ENCODE measurements around the gene LRRC2. TPM values are rescaled to one million over a fixed set of nuclear protein-coding genes. Genes with fewer than 3 reads are reported as not detected.

LRRC2 gene
- total RNA-seq, 6 experiments from 2014 or later: 0.19 to 0.56 (median 0.37) TPM

DNA sequence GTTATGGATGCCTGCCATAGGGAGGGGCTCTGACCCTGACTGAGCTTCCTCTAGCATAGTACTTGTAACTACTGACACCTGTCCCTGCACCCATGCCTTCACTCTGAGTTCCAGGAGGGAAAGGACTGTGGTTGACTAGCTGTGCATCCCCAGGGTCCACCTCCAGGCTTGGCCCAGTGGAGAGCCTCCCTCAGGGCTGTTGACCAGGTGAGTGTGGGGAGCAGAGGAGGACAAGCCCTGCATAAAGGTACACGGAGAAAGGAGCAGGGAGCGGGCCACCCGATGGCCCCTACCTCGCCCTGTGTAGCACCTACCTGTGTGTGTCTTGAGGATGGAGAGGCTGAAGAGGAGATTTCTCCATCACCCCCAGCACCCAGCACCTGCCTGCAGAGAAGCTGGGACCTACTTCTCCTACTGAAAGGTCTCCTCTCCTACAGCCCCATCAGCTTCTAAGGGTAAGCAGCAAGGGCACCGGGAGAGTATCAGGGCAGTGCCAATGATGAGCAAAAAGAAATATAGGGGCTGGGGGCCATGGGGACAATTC, 94.7 kb downstream of the LRRC2 start:
- H3K36me3 Mint-ChIP-seq (ENCODE audit: low read depth): peaks cover 11% of the 10 kb centered on the region
- no peaks in the 10 kb centered on the region for H3K4me1 Mint-ChIP-seq (ENCODE audit: low read depth)
- no peak for DNase-seq
- H3K9me3 Mint-ChIP-seq: peaks cover 17% of the 10 kb centered on the region; the same call in 1 of the 2 replicates
- H3K4me3 Mint-ChIP-seq: no peak overlapping the region
- peaks cover 52% of the 10 kb centered on the region for H3K27me3 Mint-ChIP-seq (ENCODE audit: insufficient read depth)
- H3K27ac Mint-ChIP-seq: no peak overlapping the region
- TF ChIP-seq, protein P1, sequence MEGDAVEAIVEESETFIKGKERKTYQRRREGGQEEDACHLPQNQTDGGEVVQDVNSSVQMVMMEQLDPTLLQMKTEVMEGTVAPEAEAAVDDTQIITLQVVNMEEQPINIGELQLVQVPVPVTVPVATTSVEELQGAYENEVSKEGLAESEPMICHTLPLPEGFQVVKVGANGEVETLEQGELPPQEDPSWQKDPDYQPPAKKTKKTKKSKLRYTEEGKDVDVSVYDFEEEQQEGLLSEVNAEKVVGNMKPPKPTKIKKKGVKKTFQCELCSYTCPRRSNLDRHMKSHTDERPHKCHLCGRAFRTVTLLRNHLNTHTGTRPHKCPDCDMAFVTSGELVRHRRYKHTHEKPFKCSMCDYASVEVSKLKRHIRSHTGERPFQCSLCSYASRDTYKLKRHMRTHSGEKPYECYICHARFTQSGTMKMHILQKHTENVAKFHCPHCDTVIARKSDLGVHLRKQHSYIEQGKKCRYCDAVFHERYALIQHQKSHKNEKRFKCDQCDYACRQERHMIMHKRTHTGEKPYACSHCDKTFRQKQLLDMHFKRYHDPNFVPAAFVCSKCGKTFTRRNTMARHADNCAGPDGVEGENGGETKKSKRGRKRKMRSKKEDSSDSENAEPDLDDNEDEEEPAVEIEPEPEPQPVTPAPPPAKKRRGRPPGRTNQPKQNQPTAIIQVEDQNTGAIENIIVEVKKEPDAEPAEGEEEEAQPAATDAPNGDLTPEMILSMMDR (IDR thresholded peaks at IDR 0.05): no peak

DNA sequence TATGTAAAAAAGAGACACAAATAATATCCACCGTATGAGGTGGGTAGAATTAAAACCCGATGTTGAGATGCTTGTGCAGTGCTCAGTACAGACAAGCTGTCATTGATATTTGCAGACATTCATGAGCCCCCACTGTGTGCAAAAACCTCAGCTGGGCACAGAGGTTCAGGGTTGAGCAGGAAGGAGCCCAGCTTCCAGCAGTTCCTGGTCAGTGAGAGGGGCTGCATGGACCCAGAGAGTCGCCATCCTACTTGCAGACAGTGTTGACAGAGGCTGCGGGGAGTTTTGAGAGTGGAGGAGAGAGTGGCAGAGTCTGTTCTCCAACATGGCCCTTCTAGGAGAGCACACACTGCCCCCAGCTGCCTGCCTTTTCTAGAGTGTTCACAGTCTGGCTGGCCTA, 95.3 kb downstream of the LRRC2 start:
- no peak for DNase-seq
- H3K27me3 Mint-ChIP-seq (ENCODE audit: insufficient read depth): peaks cover 52% of the 10 kb centered on the region
- no peaks in the 10 kb centered on the region for H3K4me1 Mint-ChIP-seq (ENCODE audit: low read depth)
- peaks cover 11% of the 10 kb centered on the region for H3K36me3 Mint-ChIP-seq (ENCODE audit: low read depth)
- no peak overlapping the region for H3K27ac Mint-ChIP-seq
- no peak overlapping the region for H3K4me3 Mint-ChIP-seq
- H3K9me3 Mint-ChIP-seq: peaks cover 17% of the 10 kb centered on the region; the same call in 1 of the 2 replicates
- TF ChIP-seq, protein P1 (IDR thresholded peaks at IDR 0.05): no peak

DNA sequence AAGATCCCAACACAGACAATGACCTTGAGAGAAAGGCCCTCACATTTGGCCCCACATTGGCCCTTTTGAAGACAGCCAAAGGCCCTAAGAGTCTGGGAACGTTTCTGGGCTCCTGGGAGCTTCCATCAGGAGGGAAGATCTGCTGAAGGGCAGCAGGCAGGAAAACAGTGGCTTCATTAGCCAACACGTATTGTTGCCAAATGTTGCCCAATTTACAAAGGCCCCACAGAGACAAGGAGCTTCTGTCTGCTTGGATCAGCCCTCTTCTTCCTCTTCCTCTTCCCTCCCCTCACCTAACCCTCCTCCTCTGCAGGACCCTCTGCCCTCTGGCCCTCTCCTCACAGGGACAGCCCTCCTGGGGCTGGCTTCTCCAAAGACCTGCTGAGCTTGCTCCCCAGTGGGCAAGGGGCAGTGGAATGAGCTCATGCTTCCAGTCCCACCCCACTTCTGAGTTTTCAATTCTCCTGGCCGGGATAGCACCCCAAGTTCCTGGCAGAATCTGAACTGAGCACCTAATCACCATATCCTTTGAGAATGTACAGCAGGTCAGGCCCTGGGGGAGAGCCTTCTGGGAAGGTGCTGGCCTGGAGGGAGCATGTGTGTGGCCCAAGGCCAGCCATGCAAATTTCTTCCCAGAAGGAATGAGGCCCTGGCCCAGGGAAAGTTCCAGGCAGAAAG, 96.3 kb downstream of the LRRC2 start:
- Mint-ChIP-seq H3K9me3 (peaks cover 8% of the 10 kb centered on the region; the same call in 1 of the 2 replicates), H3K27ac (no peak overlapping the region), H3K36me3 (ENCODE audit: low read depth) (peaks cover 8% of the 10 kb centered on the region), H3K4me3 (no peak overlapping the region), H3K4me1 (ENCODE audit: low read depth) (no peaks in the 10 kb centered on the region), H3K27me3 (ENCODE audit: insufficient read depth) (peaks cover 50% of the 10 kb centered on the region)
- TF ChIP-seq, protein P1 (IDR thresholded peaks at IDR 0.05): no peak
- DNase-seq: no peak

DNA sequence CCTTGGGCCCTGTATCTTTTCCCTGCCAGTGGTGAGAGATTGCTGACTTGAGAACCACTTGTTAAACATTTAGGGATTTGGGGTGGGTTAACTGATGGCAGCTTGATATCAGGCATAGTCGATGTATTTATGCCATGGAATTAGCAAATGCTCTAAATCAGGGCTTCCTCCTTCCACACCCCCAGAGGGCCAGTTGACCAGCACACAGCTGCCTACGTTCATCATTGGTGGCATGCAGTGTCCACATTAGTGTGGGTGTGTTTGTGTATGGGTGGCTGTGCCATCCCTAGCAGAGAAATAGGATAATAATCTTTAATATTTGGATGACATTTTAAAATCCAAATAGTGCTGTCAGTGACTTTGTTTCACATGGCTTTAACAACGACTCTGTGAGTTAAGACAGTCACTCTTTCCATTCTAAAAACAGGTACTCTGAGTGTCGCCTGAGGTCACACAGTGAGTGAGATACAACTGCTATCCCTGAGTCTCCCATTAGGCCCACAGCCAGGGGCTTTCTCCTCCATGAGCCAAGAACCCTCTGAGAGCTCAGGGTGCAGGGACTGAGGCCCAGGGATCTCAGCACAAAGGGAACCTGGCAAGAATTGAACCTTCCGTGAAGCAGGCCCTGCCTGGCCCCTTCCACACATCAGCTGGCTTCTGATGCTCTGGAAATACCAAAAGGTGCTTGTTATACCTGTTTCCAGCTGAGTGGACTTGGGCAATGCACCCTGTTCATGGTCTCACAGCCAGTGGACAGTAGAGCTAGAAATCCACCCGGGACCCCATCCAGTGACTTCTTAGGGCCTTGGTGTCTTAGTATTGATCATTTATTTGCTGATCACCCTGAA, 97.1 kb downstream of the LRRC2 start:
- DNase-seq: no peak
- Mint-ChIP-seq H3K36me3 (ENCODE audit: low read depth) (no peaks in the 10 kb centered on the region; the same call in 1 of the 2 replicates), H3K27me3 (ENCODE audit: insufficient read depth) (peaks cover 50% of the 10 kb centered on the region), H3K4me1 (ENCODE audit: low read depth) (no peaks in the 10 kb centered on the region), H3K9me3 (no peaks in the 10 kb centered on the region; the same call in 1 of the 2 replicates), H3K4me3 (no peak overlapping the region), H3K27ac (no peak overlapping the region)
- TF ChIP-seq, protein P1 (IDR thresholded peaks at IDR 0.05): no peak

DNA sequence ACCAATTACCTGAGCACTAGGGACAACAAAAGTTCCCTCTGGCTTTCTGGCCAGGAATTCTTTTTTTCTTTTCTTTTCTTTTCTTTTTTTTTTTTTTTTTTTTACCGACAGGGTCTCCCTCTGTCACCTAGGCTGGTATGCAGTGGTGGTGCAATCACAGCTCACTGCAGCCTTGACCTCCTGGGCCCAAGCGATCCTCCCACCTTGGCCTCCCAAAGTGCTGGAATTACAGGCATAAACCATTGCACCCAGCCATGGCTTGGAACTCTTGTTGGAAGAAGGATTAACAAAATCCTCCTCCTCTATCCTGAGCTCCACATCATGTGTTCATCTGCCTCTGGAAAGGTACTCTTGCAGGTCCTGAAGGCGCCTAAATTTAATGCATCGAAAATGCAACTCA, 98.5 kb downstream of the LRRC2 start:
- H3K27ac Mint-ChIP-seq: no peak overlapping the region
- DNase-seq: no peak
- H3K4me1 Mint-ChIP-seq (ENCODE audit: low read depth): peaks cover 9% of the 10 kb centered on the region
- H3K27me3 Mint-ChIP-seq (ENCODE audit: insufficient read depth): peaks cover 55% of the 10 kb centered on the region
- H3K36me3 Mint-ChIP-seq (ENCODE audit: low read depth): no peaks in the 10 kb centered on the region
- no peaks in the 10 kb centered on the region; the same call in 1 of the 2 replicates for H3K9me3 Mint-ChIP-seq
- TF ChIP-seq, protein P1 (IDR thresholded peaks at IDR 0.05): no peak
- no peak overlapping the region for H3K4me3 Mint-ChIP-seq

Data from HFFc6 (cell line).